ENCODE measurements around the gene IQCH.

DNA sequence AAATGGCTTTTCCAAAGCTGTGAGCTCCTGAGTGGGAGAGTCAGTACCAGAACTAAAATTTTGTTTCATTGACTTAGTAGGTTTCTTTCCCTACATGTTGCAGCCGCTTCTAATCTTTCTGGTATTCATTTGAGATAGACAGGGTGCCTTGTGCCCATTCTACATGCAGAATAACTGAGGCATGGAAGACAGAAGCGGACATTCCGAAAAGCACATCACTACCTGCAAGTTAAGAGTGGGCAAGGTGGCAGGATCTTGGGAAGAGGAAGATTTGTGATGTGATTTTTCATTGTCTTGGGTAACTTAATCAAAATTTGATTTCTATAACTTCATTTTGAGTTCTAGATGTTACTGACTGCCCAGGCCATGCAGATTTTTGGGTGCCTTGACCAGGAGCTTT lies 289.9 kb downstream of the IQCH start:
- TF ChIP-seq POLR2A (IDR thresholded peaks at IDR 0.05; ENCODE audit: low read depth, low read length) (no peak), RAD21 (IDR thresholded peaks at IDR 0.05; ENCODE audit: low read length) (no peak), RFX5 (IDR thresholded peaks at IDR 0.05; ENCODE audit: low read depth, low read length) (no peak), MAFK (IDR thresholded peaks at IDR 0.05; ENCODE audit: low read depth, low read length) (no peak), CEBPB (IDR thresholded peaks at IDR 0.05; ENCODE audit: low read depth, low read length) (no peak), RCOR1 (IDR thresholded peaks at IDR 0.05; ENCODE audit: insufficient replicate concordance, low read length) (no peak), NFE2L2 (IDR thresholded peaks at IDR 0.05; ENCODE audit: low read depth, low read length) (no peak), CHD1 (IDR thresholded peaks at IDR 0.05; ENCODE audit: low read depth, low read length) (no peak)
- TF ChIP-seq, protein P1, sequence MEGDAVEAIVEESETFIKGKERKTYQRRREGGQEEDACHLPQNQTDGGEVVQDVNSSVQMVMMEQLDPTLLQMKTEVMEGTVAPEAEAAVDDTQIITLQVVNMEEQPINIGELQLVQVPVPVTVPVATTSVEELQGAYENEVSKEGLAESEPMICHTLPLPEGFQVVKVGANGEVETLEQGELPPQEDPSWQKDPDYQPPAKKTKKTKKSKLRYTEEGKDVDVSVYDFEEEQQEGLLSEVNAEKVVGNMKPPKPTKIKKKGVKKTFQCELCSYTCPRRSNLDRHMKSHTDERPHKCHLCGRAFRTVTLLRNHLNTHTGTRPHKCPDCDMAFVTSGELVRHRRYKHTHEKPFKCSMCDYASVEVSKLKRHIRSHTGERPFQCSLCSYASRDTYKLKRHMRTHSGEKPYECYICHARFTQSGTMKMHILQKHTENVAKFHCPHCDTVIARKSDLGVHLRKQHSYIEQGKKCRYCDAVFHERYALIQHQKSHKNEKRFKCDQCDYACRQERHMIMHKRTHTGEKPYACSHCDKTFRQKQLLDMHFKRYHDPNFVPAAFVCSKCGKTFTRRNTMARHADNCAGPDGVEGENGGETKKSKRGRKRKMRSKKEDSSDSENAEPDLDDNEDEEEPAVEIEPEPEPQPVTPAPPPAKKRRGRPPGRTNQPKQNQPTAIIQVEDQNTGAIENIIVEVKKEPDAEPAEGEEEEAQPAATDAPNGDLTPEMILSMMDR (conservative IDR thresholded peaks at IDR 0.05; ENCODE audit: low read depth, low read length): no peak
- TF ChIP-seq, protein P2, sequence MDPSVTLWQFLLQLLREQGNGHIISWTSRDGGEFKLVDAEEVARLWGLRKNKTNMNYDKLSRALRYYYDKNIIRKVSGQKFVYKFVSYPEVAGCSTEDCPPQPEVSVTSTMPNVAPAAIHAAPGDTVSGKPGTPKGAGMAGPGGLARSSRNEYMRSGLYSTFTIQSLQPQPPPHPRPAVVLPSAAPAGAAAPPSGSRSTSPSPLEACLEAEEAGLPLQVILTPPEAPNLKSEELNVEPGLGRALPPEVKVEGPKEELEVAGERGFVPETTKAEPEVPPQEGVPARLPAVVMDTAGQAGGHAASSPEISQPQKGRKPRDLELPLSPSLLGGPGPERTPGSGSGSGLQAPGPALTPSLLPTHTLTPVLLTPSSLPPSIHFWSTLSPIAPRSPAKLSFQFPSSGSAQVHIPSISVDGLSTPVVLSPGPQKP (IDR thresholded peaks at IDR 0.05; ENCODE audit: borderline replicate concordance, low read depth, low read length): no peak
- TF ChIP-seq, protein P3, sequence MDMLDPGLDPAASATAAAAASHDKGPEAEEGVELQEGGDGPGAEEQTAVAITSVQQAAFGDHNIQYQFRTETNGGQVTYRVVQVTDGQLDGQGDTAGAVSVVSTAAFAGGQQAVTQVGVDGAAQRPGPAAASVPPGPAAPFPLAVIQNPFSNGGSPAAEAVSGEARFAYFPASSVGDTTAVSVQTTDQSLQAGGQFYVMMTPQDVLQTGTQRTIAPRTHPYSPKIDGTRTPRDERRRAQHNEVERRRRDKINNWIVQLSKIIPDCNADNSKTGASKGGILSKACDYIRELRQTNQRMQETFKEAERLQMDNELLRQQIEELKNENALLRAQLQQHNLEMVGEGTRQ (IDR thresholded peaks at IDR 0.05; ENCODE audit: low read depth, low read length): no peak
